NT2/D1 (cell line): ENCODE measurements around the gene AGAP1.

ENCODE experiments used
- SUZ12 ChIP-seq: IDR thresholded peaks from 2 replicates; pipeline ENCODE4 v1.6.1; 2011; ENCODE audit not compliant: insufficient read length, insufficient read depth; ENCODE audit errors: extremely low read depth
- YY1 ChIP-seq: IDR thresholded peaks from 2 replicates; pipeline ENCODE4 v1.6.1; 2011; ENCODE audit not compliant: insufficient read length, insufficient read depth
- ZNF274 ChIP-seq: IDR thresholded peaks from 2 replicates; pipeline ENCODE4 v1.6.1; 2011; ENCODE audit warnings: mild to moderate bottlenecking, low read depth, low read length

DNA sequence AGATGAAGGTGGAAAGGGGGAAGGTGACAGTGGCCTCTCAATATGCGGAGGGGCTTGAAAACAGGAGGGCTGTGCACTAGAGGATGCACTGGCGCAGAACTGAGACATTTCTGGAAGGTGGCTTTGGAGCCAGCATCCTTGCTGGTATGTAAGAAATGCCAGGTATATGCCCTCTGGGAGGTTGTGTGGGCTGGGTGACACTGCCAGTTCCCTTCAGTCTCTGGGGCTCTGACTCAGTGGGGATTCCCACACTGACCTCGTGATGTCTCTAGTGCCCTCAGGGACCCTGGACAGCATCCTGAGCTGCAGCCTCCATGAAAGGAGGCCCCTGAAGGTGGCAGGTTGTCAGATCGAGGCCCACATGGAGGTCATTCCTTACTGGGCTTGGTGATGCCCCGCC is 74.0 kb downstream of the AGAP1 start:
- TF ChIP-seq YY1 (no peak), ZNF274 (no peak), SUZ12 (no peak)
